KBM-7 (cell line): Measurements from ENCODE around the gene CIAO2B.

ENCODE experiments used
- DNase-seq: peaks from one replicate; pipeline ENCODE4 v3.0.0-alpha.2; 2015
- in situ Hi-C: fragments of 300-500 bp; cut with MboI; formaldehyde crosslinking; loops from 2 replicates; pipeline ENCODE4 v1.14.3; 2020; ENCODE audit warnings: low sequenced_read_pairs, low pct_unique_long_range_greater_than_20kb, mixed read lengths

CIAO2B gene

DNA sequence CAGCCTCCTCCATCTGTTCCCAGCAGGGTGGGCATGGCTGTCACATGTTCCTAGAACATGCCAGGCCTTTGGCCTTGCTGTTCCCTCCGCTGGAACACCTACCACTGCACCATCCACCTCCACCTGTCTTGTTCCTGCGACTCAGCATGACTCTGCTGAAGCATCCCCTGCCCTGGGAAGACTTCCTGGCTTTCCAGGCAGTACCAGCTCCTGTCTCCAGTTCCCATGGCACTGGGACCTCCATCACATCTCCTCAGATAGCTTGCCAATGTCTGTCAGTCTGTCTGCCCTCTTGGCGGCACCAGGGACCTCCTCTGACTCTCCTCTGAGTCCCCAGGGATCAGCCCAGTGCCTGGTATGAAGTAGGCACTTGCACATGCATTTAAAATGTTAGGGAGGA is 38.2 kb downstream of the CIAO2B start:
- in situ Hi-C loops: no loop called here
- DNase-seq: no peak

DNA sequence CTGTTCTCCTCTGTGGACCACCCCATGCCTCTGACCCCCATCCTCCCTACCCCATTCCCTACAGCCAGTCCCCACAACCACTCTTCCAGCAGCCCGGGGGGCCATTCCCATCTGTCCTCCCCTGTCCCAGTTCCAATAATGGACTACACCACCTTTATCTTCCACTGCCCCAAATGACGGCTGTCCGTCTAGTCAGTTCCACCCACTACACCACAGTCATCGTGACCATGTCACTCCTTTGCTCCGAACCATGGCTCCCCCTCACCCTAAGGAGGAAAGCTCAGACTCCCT is 38.6 kb downstream of the CIAO2B start:
- no peak for DNase-seq
- in situ Hi-C loops: no loop called here

- DNase-seq: peak; percentile 77
- in situ Hi-C loops: no loop called here
Observed at GRCh38 chr16:66894948-66895688, 39.1 kb downstream of the CIAO2B start.

GRCh38 chr16:66894055-66894454 is 40.1 kb downstream of the CIAO2B start:
- in situ Hi-C loops: no loop called here

GRCh38 chr16:66891797-66892196 is 42.4 kb downstream of the CIAO2B start:
- DNase-seq: no peak
- in situ Hi-C loops: no loop called here

More at GRCh38 chr16:66894055-66894454, 40.1 kb downstream of the CIAO2B start:
- no peak for DNase-seq

GRCh38 chr16:66891360-66891759 is 42.8 kb downstream of the CIAO2B start:
- in situ Hi-C loops: no loop called here
- DNase-seq: no peak

- DNase-seq: no peak
- in situ Hi-C loops: no loop called here
Observed at GRCh38 chr16:66890799-66891198, 43.4 kb downstream of the CIAO2B start.

DNA sequence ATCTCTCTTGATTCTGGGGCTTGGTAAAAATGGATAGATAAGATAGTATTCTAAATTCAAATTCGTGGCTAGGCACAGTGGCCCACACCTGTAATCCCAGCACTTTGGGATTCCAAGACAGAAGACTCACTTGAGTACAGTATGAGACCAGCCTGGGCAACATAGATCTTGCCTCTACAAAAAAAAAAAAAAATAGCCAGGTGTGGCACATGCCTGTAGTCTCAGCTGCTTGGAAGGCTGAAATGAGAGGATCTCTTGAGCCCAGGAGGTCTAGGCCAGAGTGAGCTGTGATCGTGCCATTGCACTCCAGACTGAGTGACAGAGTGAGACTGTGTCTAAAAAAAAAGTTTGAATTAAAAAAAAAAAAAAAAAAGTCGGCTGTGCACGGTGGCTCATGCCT is 44.6 kb downstream of the CIAO2B start:
- in situ Hi-C loops: no loop called here
- DNase-seq: no peak

DNA sequence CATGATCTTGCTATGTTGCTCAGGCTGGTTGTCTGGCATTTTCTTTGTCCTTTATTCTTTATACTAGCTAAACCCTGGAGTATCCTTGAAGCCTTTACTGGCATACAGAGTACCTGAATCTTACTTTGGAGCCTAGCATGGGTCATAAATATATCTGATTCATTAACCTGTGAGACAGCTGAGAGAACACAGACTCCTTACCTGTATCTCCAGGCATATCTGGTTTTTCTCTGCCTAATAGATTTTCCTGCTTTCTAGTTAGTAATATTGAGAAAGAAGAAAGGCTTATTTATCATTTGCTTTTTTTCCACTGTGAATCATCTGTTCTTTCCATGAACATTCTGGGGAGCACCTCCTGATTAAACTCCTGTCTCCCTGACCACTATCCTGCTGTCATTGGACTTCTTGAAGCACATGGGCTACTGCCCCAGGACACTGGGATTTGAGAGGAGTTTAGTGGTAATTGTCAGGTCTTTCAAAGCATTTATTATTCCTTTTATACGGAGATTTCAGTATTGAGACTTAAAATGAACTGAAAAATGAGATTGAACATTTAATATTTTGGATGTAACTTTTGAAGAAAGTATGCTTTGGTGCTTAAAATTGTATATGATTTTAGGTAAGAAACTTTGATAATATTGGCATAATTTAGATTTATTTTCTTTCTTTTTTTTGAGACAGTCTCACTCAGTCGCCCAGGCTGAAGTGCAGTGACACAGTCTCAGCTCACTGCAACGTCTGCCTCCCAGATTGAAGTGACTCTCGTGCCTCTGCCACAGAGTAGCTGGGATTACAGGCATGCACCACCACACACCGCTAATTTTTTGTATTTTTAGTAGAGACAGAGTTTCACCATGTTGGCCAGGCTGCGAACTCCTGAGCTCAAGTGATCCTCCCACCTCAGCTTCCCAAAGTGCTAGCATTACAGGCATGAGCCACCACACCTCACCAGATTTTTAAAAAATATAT is 45.3 kb downstream of the CIAO2B start:
- in situ Hi-C loops: no loop called here

DNA sequence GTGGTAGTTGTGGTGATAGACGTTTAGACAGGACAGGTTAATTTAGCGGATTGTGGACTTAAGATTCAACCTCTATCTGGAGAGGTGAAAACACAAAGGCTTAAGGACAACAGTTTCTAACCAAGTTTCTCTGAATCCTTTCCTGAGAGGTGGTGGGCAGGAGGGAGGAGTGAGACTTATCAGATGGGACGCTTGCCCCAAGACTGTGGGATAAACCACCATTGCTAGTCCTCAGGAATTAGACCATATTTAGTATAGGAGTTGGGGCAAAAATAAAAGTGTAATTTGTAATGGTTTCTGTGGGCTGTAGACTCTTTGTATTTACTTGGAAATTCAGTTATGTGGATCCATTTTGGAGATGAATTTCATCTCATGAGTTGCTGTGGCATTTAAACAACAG is 47.3 kb downstream of the CIAO2B start:
- no peak for DNase-seq
- in situ Hi-C loops: no loop called here

More for the DNA sequence above, 45.3 kb downstream of the CIAO2B start:
- no peak for DNase-seq

GRCh38 chr16:66886321-66886720 is 47.9 kb downstream of the CIAO2B start:
- DNase-seq: no peak
- in situ Hi-C loops: no loop called here

- in situ Hi-C loops: no loop called here
- DNase-seq: no peak
Observed at GRCh38 chr16:66885491-66885890, 48.7 kb downstream of the CIAO2B start.

- DNase-seq: no peak
Observed at GRCh38 chr16:66882702-66883101, 51.5 kb downstream of the CIAO2B start.

More at GRCh38 chr16:66882702-66883101, 51.5 kb downstream of the CIAO2B start:
- in situ Hi-C loops: no loop called here
